Neural progenitor cell (in vitro differentiated cells): ENCODE data around the gene PLXNB1. TPM values are rescaled to one million over a fixed set of nuclear protein-coding genes. Genes with fewer than 3 reads are reported as not detected.
A peak's percentile ranks its signal among the peaks of the same experiment; 100 is the strongest.

Experiments
- DNase-seq: peaks from one replicate; pipeline ENCODE4 v3.0.0-alpha.2; 2016; ENCODE audit warnings: low spot score
- H2AFZ ChIP-seq: fragments of 200-600 bp; sonication (generic); replicated peaks from 2 replicates; pipeline ENCODE4 v1.6.1; 2016; ENCODE audit warnings: antibody characterized with exemption
- H3F3A ChIP-seq: fragments of 200-600 bp; sonication (generic); 2 replicates; pipeline ENCODE4 v1.6.1; 2016; ENCODE audit warnings: antibody characterized with exemption, low read depth
- H3K27ac ChIP-seq: fragments of 200-600 bp; sonication (generic); 2 replicates; pipeline ENCODE4 v1.5.1; 2016; ENCODE audit warnings: mild to moderate bottlenecking
- H3K27me3 ChIP-seq: fragments of 200-600 bp; sonication (generic); 2 replicates; pipeline ENCODE4 v1.6.1; 2016; ENCODE audit warnings: mild to moderate bottlenecking, moderate library complexity
- H3K36me3 ChIP-seq: fragments of 200-600 bp; sonication (generic); 2 replicates; pipeline ENCODE4 v1.5.1; 2016
- H3K4me1 ChIP-seq: fragments of 200-600 bp; sonication (generic); 2 replicates; pipeline ENCODE4 v1.6.1; 2016; ENCODE audit warnings: mixed run types
- H3K4me2 ChIP-seq: fragments of 200-600 bp; sonication (generic); 2 replicates; pipeline ENCODE4 v1.6.1; 2016
- H3K4me3 ChIP-seq: fragments of 200-600 bp; sonication (generic); 2 replicates; pipeline ENCODE4 v1.5.1; 2016
- H3K79me2 ChIP-seq: fragments of 200-600 bp; sonication (generic); 2 replicates; pipeline ENCODE4 v1.6.1; 2016; ENCODE audit warnings: low read depth
- H3K9ac ChIP-seq: fragments of 200-600 bp; sonication (generic); 2 replicates; pipeline ENCODE4 v1.6.1; 2016
- H3K9me3 ChIP-seq: fragments of 200-600 bp; sonication (generic); 2 replicates; pipeline ENCODE4 v1.5.1; 2016; ENCODE audit warnings: low read depth
- H4K20me1 ChIP-seq: fragments of 200-600 bp; sonication (generic); 2 replicates; pipeline ENCODE4 v1.6.1; 2016; ENCODE audit warnings: low read depth
- H3K27ac Mint-ChIP-seq: 3 replicates; pipeline ENCODE4 v1.8.0; 2021; ENCODE audit warnings: mixed read lengths
- H3K27me3 Mint-ChIP-seq: 2 replicates; pipeline ENCODE4 v1.8.0; 2022; ENCODE audit warnings: low read depth, mild to moderate bottlenecking, inconsistent platforms, moderate library complexity, mixed read lengths; ENCODE audit not compliant: insufficient read depth
- H3K36me3 Mint-ChIP-seq: 3 replicates; pipeline ENCODE4 v1.8.0; 2021; ENCODE audit warnings: mixed read lengths
- H3K4me1 Mint-ChIP-seq: 3 replicates; pipeline ENCODE4 v1.8.0; 2021; ENCODE audit warnings: mixed read lengths
- H3K4me3 Mint-ChIP-seq: 3 replicates; pipeline ENCODE4 v1.8.0; 2021; ENCODE audit warnings: mild to moderate bottlenecking, moderate library complexity, mixed read lengths
- H3K9me3 Mint-ChIP-seq: 3 replicates; pipeline ENCODE4 v1.8.0; 2020; ENCODE audit warnings: mixed read lengths
- CTCF ChIP-seq: fragments of 200-600 bp; sonication (generic); IDR thresholded peaks from 2 replicates; pipeline ENCODE4 v1.5.1; 2017; ENCODE audit warnings: antibody characterized with exemption, mild to moderate bottlenecking
- EZH2 ChIP-seq: fragments of 200-600 bp; sonication (generic); IDR thresholded peaks from 2 replicates; pipeline ENCODE4 v1.6.1; 2017; ENCODE audit warnings: antibody characterized with exemption, mild to moderate bottlenecking, moderate library complexity
- EZH2phosphoT487 ChIP-seq: fragments of 200-600 bp; sonication (generic); IDR thresholded peaks from 2 replicates; pipeline ENCODE4 v1.6.1; 2017; ENCODE audit warnings: antibody characterized with exemption
- total RNA-seq: library from RNA; depleted of rRNA; stranded (reverse); fragments of >200 nt; gene quantifications from 2 replicates; pipeline ENCODE4 v1.2.3, GENCODE V29; 2015; ENCODE audit warnings: low replicate concordance

The PLXNB1 gene
- total RNA-seq, 1 donor from 2014 or later = 53.6 TPM

GRCh38 chr3:48426401-48426909 lies 3.4 kb downstream of the PLXNB1 start:
- TF ChIP-seq CTCF (no peak), EZH2 (no peak)
- Histone ChIP-seq H3K4me1 (peaks cover 25% of the 10 kb centered on the region), H3K79me2 (peaks cover 92% of the 10 kb centered on the region), H2AFZ (no peak overlapping the region), H3F3A (peaks cover 17% of the 10 kb centered on the region), H3K27me3 (no peaks in the 10 kb centered on the region), H3K27ac (no peak overlapping the region), H3K9ac (peak overlapping the region; percentile 32), H3K4me2 (peak overlapping the region; percentile 35), H3K36me3 (no peaks in the 10 kb centered on the region), H3K9me3 (no peaks in the 10 kb centered on the region), H3K4me3 (no peak overlapping the region), H4K20me1 (peaks cover 71% of the 10 kb centered on the region)
- Mint-ChIP-seq H3K27ac (no peak overlapping the region), H3K27me3 (no peaks in the 10 kb centered on the region), H3K36me3 (peaks cover 7% of the 10 kb centered on the region), H3K4me1 (peaks cover 42% of the 10 kb centered on the region), H3K9me3 (no peaks in the 10 kb centered on the region), H3K4me3 (no peak overlapping the region)
- DNase-seq = no peak

GRCh38 chr3:48425281-48425812 lies 4.5 kb downstream of the PLXNB1 start:
- H3K36me3 ChIP-seq = no peaks in the 10 kb centered on the region
- Mint-ChIP-seq H3K4me1 (peaks cover 33% of the 10 kb centered on the region), H3K36me3 (peaks cover 10% of the 10 kb centered on the region), H3K27ac (peak overlapping the region; percentile 51), H3K27me3 (no peaks in the 10 kb centered on the region), H3K4me3 (peak overlapping the region; percentile 9), H3K9me3 (no peaks in the 10 kb centered on the region)
- peaks cover 8% of the 10 kb centered on the region for H3F3A ChIP-seq
- no peak for DNase-seq
- no peak overlapping the region for H2AFZ ChIP-seq
- no peak overlapping the region for H3K27ac ChIP-seq
- H3K9ac ChIP-seq = no peak overlapping the region
- peaks cover 82% of the 10 kb centered on the region for H4K20me1 ChIP-seq
- H3K4me2 ChIP-seq = no peak overlapping the region
- no peaks in the 10 kb centered on the region for H3K9me3 ChIP-seq
- TF ChIP-seq EZH2phosphoT487 = no peak
- TF ChIP-seq EZH2 = no peak
- no peak for TF ChIP-seq CTCF
- H3K4me3 ChIP-seq = no peak overlapping the region
- peaks cover 22% of the 10 kb centered on the region for H3K4me1 ChIP-seq
- peaks cover 89% of the 10 kb centered on the region for H3K79me2 ChIP-seq
- no peaks in the 10 kb centered on the region for H3K27me3 ChIP-seq

GRCh38 chr3:48423883-48424695 lies 5.8 kb downstream of the PLXNB1 start:
- H3K4me3 ChIP-seq = no peak overlapping the region
- Mint-ChIP-seq H3K4me1 (peaks cover 31% of the 10 kb centered on the region), H3K9me3 (no peaks in the 10 kb centered on the region), H3K4me3 (no peak overlapping the region), H3K36me3 (peaks cover 10% of the 10 kb centered on the region), H3K27me3 (no peaks in the 10 kb centered on the region), H3K27ac (peak overlapping the region; percentile 50)
- H3K79me2 ChIP-seq = peaks cover 77% of the 10 kb centered on the region
- TF ChIP-seq EZH2 (no peak), EZH2phosphoT487 (no peak), CTCF (no peak)
- H3K36me3 ChIP-seq = no peaks in the 10 kb centered on the region
- no peaks in the 10 kb centered on the region for H3K27me3 ChIP-seq
- DNase-seq = no peak
- H3K4me2 ChIP-seq = no peak overlapping the region
- H4K20me1 ChIP-seq = peaks cover 88% of the 10 kb centered on the region
- H3K9ac ChIP-seq = no peak overlapping the region
- H3K9me3 ChIP-seq = no peaks in the 10 kb centered on the region
- H3K4me1 ChIP-seq = peaks cover 19% of the 10 kb centered on the region
- H3F3A ChIP-seq = no peaks in the 10 kb centered on the region
- H2AFZ ChIP-seq = no peak overlapping the region
- H3K27ac ChIP-seq = no peak overlapping the region
